Left lung (tissue), 10 donors: ENCODE measurements around the gene FREM2. TPM values are rescaled to one million over a fixed set of nuclear protein-coding genes. Genes with fewer than 3 reads are reported as not detected.
A peak's percentile ranks its signal among the peaks of the same experiment; 100 is the strongest.

Experiments used
- ATAC-seq: fragments of 200-7000 bp; cut with Tn5 transposase; one replicate; pipeline ENCODE4 v1.9.1; 2020; ENCODE audit warnings: moderate library complexity
- DNase-seq, 4 donors: peaks; one replicate each; pipeline ENCODE4 v3.0.0-alpha.2; 2013 to 2020
- H3K27ac ChIP-seq, 2 donors: fragments of 200-600 bp; sonication (generic) in 1 of 2; one replicate each; pipeline versions ENCODE4 v1.5.0 to v1.8.0; 2020 to 2021
- H3K27me3 ChIP-seq, 2 donors: fragments of 200-600 bp; sonication (generic) in 1 of 2; one replicate each; pipeline versions ENCODE4 v1.5.0 to v1.8.0; 2020 to 2021
- H3K36me3 ChIP-seq, 2 donors: fragments of 200-600 bp; sonication (generic) in 1 of 2; one replicate each; pipeline versions ENCODE4 v1.5.0 to v1.8.0; 2020 to 2021
- H3K4me1 ChIP-seq, 2 donors: fragments of 200-600 bp; one replicate each; pipeline ENCODE4 v1.8.0; 2021
- H3K4me3 ChIP-seq, 2 donors: fragments of 200-600 bp; sonication (generic) in 1 of 2; one replicate each; pipeline versions ENCODE4 v1.5.0 to v1.8.0; 2020 to 2021; ENCODE audit warnings: mild to moderate bottlenecking in 1 of 2
- H3K9me3 ChIP-seq, 2 donors: fragments of 200-600 bp; sonication (generic) in 1 of 2; one replicate each; pipeline versions ENCODE4 v1.5.0 to v1.8.0; 2020 to 2021
- intact Hi-C, 2 donors: fragments of 100-400 bp; cut with DNase I; formaldehyde crosslinking; loops; one replicate each; pipeline versions ENCODE4 v1.11.2 to v1.14.2; 2022
- polyA plus RNA-seq, 6 donors: library from polyadenylated mRNA; unstranded; fragments of 120-200 nt; gene quantifications; one replicate each; pipeline ENCODE4 v1.2.1, GENCODE V29; 2013; ENCODE audit not compliant: insufficient read length in 6 of 6
- total RNA-seq, 2 donors: library from RNA; stranded (reverse); fragmentation: NEBNext Ultra II Directional; extraction: Animal tissue kit (Norgen Biotek cat#: 25700); gene quantifications; one replicate each; pipeline ENCODE4 v1.2.1, GENCODE V29; 2021
- TF ChIP-seq, protein P1 (sequence below), 2 donors: fragments of 200-600 bp; sonication (generic) in 1 of 2; IDR thresholded peaks; one replicate each; pipeline versions ENCODE4 v1.5.0 to v1.8.0; 2021; ENCODE audit warnings: antibody characterized with exemption in 2 of 2
- donor health status: DM: no; HTN: yes; CAD: no.
- donor health status: DM: no; HTN: no; CAD: no.

FREM2 gene
- total and polyA plus RNA-seq, 8 donors = 12.4 to 54.1 (median 43.4) TPM

DNA sequence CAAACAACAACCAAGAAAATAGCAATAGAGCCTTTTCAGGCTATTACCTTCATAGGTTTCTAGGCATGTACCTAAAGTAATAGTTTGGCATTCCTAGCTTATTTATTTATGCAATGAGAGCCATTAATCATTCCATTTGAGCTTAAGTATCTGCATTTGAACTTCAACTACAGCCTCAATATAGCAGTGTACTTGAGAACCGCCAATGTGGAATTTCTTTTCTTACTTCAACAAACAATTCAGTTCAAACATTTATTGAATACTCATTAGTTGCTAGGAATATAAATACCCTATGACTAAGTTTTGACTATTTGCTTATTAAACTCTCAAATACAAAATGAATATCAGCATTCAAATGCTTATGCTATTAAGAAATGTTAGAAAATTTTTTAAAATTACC, 38.0 kb upstream of the FREM2 start:
- TF ChIP-seq, protein P1, sequence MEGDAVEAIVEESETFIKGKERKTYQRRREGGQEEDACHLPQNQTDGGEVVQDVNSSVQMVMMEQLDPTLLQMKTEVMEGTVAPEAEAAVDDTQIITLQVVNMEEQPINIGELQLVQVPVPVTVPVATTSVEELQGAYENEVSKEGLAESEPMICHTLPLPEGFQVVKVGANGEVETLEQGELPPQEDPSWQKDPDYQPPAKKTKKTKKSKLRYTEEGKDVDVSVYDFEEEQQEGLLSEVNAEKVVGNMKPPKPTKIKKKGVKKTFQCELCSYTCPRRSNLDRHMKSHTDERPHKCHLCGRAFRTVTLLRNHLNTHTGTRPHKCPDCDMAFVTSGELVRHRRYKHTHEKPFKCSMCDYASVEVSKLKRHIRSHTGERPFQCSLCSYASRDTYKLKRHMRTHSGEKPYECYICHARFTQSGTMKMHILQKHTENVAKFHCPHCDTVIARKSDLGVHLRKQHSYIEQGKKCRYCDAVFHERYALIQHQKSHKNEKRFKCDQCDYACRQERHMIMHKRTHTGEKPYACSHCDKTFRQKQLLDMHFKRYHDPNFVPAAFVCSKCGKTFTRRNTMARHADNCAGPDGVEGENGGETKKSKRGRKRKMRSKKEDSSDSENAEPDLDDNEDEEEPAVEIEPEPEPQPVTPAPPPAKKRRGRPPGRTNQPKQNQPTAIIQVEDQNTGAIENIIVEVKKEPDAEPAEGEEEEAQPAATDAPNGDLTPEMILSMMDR (IDR thresholded peaks at IDR 0.05) = no peak
- Histone ChIP-seq H3K36me3 (no peaks in the 10 kb centered on the region), H3K4me3 (no peak overlapping the region), H3K4me1 (no peaks in the 10 kb centered on the region), H3K27me3 (no peaks in the 10 kb centered on the region), H3K9me3 (no peaks in the 10 kb centered on the region), H3K27ac (peak overlapping the region in 1 of 2 donors; percentile 21)
- intact Hi-C loops = no loop called here
- DNase-seq = peak in 1 of 4 donors; percentile 23
- ATAC-seq = peak; percentile 84

DNA sequence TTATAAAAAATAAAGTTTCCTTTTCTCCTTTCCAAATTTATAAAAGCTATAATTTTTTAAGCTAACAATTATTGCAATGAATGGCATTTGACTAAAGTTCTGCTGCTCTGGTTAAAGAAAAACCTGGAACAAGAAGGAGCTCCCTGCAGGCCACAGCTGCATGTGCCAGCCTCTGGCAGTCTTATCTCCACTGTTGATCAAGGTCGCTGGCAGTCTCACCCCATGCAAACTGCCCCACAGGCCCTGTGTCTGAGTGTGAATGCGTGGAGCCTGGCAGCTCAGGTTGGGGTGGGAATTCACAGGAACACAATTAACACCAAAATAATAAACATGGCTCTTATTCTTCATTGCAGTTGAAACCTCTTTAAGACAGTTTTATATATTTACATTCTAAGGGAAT, 30.2 kb upstream of the FREM2 start:
- H3K4me3 ChIP-seq = no peak overlapping the region
- no peaks in the 10 kb centered on the region for H3K27me3 ChIP-seq
- H3K27ac ChIP-seq = no peak overlapping the region
- intact Hi-C loops = no loop called here
- ATAC-seq = no peak
- no peaks in the 10 kb centered on the region for H3K9me3 ChIP-seq
- no peaks in the 10 kb centered on the region for H3K36me3 ChIP-seq
- TF ChIP-seq, protein P1 (IDR thresholded peaks at IDR 0.05) = no peak
- DNase-seq = no peak
- no peaks in the 10 kb centered on the region for H3K4me1 ChIP-seq

DNA sequence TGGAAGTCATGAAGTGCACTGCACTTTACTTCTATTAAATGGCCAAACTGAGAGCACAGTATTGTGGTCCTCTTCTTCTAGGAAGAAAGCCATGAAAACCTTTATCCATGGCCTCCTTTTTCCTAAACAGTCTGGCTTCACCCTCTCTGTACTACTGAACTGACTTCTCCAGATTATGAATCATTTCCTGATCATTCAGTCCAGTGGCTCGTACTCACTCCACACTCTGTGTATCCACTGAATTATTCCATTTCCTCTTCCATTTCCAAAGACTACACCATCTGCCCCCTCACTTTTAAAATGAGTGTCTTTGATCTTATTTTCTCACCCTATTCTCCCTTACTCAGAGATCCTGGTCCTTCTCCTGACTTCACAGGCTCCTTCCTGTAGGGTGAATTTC, 29.7 kb upstream of the FREM2 start:
- Histone ChIP-seq H3K4me3 (no peak overlapping the region), H3K27ac (no peak overlapping the region), H3K4me1 (no peaks in the 10 kb centered on the region), H3K36me3 (no peaks in the 10 kb centered on the region), H3K27me3 (no peaks in the 10 kb centered on the region), H3K9me3 (no peaks in the 10 kb centered on the region)
- intact Hi-C loops = no loop called here
- ATAC-seq (peak; percentile 59), DNase-seq (no peak)
- TF ChIP-seq, protein P1 (IDR thresholded peaks at IDR 0.05) = no peak

DNA sequence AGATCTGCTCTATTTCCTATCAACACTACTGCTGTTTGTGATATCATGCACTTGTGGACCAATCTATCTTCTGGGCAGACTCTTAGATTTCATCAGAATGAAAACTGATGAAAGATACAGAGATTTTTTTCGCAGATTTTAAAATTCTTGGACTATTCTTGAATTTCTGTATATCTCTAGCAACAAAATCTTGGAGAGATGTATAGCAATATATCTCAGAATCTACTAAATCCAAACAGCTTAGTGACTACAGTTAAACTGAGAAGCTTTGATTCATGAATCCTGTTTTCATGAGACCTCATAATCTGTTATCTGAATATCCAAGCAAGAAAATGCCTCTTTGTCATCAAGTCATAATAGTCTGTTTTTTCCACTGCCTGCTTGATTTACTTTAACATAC, 28.0 kb upstream of the FREM2 start:
- Histone ChIP-seq H3K36me3 (no peaks in the 10 kb centered on the region), H3K9me3 (no peaks in the 10 kb centered on the region), H3K4me3 (no peak overlapping the region), H3K4me1 (no peaks in the 10 kb centered on the region), H3K27ac (no peak overlapping the region), H3K27me3 (no peaks in the 10 kb centered on the region)
- ATAC-seq = no peak
- intact Hi-C loops = no loop called here
- DNase-seq = no peak
- TF ChIP-seq, protein P1 (IDR thresholded peaks at IDR 0.05) = no peak

DNA sequence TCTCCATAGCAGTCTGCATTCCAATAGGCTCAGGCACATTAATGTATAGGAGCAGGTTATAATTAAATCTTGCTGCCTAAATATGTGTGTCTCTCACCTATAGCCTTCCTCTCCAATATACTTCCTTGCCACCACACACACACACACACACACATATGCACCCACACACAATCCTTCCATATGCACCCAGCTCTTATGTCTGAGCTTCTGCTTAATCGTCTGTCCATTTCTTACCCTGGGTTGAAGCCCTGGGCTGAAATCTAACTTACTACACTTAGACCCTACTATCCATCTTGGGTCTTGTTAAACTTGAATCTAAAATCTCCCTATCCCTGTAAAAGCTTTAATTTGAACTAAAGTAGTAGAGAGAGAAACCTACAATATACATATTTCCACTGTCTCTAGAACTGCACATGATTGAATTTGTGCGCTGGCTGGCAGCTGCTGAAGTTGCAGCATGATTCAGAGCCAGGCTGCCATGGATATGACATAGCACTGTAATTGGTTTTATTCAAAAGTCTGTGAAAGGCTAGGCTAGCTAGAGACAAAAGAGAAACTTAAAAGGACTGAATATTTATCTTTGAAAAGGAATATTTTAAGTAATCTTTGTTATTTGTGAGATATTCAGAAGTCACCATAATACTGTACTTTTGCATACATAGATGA, 25.7 kb upstream of the FREM2 start:
- no peaks in the 10 kb centered on the region for H3K27me3 ChIP-seq
- no peaks in the 10 kb centered on the region for H3K9me3 ChIP-seq
- no peaks in the 10 kb centered on the region for H3K36me3 ChIP-seq
- ATAC-seq = no peak
- no peaks in the 10 kb centered on the region for H3K4me1 ChIP-seq
- no peak for DNase-seq
- H3K27ac ChIP-seq = no peak overlapping the region
- intact Hi-C loops = no loop called here
- no peak overlapping the region for H3K4me3 ChIP-seq
- TF ChIP-seq, protein P1 (IDR thresholded peaks at IDR 0.05) = no peak
